HG03520 (cell line): Measurements from ENCODE around the gene SIX3.

ENCODE experiments used
- ATAC-seq: cut with Tn5 transposase; IDR thresholded peaks from one replicate; pipeline ENCODE4 v1.9.1; 2021; ENCODE audit warnings: mild to moderate bottlenecking, moderate library complexity; ENCODE audit not compliant: unreplicated experiment

The SIX3 gene

GRCh38 chr2:44942304-44943030 lies 965 bp downstream of the SIX3 start:
- ATAC-seq, result no peak

- ATAC-seq, result no peak
These were observed 1.7 kb downstream of the SIX3 start for GRCh38 chr2:44943031-44943692.

GRCh38 chr2:44943693-44944101 lies 2.2 kb downstream of the SIX3 start:
- ATAC-seq, result no peak

- no peak for ATAC-seq
These were observed 2.8 kb downstream of the SIX3 start for GRCh38 chr2:44944102-44944951.

GRCh38 chr2:44944952-44945612 lies 3.6 kb downstream of the SIX3 start:
- ATAC-seq, result no peak

GRCh38 chr2:44945676-44946371 lies 4.3 kb downstream of the SIX3 start:
- no peak for ATAC-seq

- no peak for ATAC-seq
These were observed 5.0 kb downstream of the SIX3 start for GRCh38 chr2:44946372-44947027.

- no peak for ATAC-seq
These were observed 5.5 kb downstream of the SIX3 start for GRCh38 chr2:44947028-44947375.

- no peak for ATAC-seq
These were observed 7.2 kb downstream of the SIX3 start for GRCh38 chr2:44948565-44949328.

- no peak for ATAC-seq
These were observed 8.0 kb downstream of the SIX3 start for GRCh38 chr2:44949329-44950151.

- ATAC-seq, result no peak
These were observed 9.1 kb downstream of the SIX3 start for GRCh38 chr2:44950646-44951045.

GRCh38 chr2:44951124-44951523 lies 9.6 kb downstream of the SIX3 start:
- no peak for ATAC-seq

- ATAC-seq, result no peak
These were observed 10.2 kb downstream of the SIX3 start for GRCh38 chr2:44951714-44952113.

- no peak for ATAC-seq
These were observed 10.8 kb downstream of the SIX3 start for GRCh38 chr2:44952143-44952805.

- ATAC-seq, result no peak
These were observed 11.4 kb downstream of the SIX3 start for GRCh38 chr2:44952806-44953498.

- no peak for ATAC-seq
These were observed 12.0 kb downstream of the SIX3 start for GRCh38 chr2:44953499-44953883.

GRCh38 chr2:44954447-44954888 lies 13.0 kb downstream of the SIX3 start:
- no peak for ATAC-seq
